Fibroblast of villous mesenchyme (primary cell): ENCODE data around the gene MGRN1. TPM values are rescaled to one million over a fixed set of nuclear protein-coding genes. Genes with fewer than 3 reads are reported as not detected.

Source experiments
- DNase-seq: peaks from one replicate; pipeline ENCODE4 v3.0.0-alpha.2; 2010; ENCODE audit warnings: low read depth
- H3K4me3 ChIP-seq: 2 replicates; pipeline ENCODE4 v1.5.1; 2011; ENCODE audit warnings: low read depth, mild to moderate bottlenecking, low read length
- total RNA-seq: library from RNA; depleted of rRNA; stranded (reverse); fragments of >200 nt; gene quantifications from 2 replicates; pipeline ENCODE4 v1.2.3, GENCODE V29; 2012
- TF ChIP-seq, protein P1 (sequence below): IDR thresholded peaks from 2 replicates; pipeline ENCODE4 v1.5.1; 2012; ENCODE audit warnings: low read depth, mild to moderate bottlenecking, low read length; ENCODE audit not compliant: insufficient read depth

MGRN1 gene
- total RNA-seq, 1 donor, result 43.2 TPM

DNA sequence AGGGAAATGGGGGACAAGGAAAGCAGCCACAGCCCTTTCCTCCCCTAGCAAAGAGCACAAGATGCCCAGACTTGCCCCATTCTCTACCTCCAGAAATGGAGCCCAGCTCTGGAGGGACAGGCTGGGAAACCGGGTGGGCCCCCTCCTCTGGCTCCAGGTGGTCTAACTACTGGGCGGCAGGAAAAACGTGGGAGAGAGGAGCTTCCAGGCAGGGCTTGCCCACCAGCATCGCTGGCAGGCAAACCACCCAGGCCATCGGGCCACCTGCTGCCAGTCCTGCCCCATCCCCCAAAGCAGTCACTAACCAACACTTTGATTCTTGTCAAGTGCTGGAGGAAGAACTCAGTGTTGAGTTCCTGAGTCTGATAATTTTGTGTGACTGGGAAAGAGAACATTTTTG, 93.8 kb downstream of the MGRN1 start:
- no peak overlapping the region for H3K4me3 ChIP-seq
- TF ChIP-seq, protein P1, sequence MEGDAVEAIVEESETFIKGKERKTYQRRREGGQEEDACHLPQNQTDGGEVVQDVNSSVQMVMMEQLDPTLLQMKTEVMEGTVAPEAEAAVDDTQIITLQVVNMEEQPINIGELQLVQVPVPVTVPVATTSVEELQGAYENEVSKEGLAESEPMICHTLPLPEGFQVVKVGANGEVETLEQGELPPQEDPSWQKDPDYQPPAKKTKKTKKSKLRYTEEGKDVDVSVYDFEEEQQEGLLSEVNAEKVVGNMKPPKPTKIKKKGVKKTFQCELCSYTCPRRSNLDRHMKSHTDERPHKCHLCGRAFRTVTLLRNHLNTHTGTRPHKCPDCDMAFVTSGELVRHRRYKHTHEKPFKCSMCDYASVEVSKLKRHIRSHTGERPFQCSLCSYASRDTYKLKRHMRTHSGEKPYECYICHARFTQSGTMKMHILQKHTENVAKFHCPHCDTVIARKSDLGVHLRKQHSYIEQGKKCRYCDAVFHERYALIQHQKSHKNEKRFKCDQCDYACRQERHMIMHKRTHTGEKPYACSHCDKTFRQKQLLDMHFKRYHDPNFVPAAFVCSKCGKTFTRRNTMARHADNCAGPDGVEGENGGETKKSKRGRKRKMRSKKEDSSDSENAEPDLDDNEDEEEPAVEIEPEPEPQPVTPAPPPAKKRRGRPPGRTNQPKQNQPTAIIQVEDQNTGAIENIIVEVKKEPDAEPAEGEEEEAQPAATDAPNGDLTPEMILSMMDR, result no peak
- no peak for DNase-seq

DNA sequence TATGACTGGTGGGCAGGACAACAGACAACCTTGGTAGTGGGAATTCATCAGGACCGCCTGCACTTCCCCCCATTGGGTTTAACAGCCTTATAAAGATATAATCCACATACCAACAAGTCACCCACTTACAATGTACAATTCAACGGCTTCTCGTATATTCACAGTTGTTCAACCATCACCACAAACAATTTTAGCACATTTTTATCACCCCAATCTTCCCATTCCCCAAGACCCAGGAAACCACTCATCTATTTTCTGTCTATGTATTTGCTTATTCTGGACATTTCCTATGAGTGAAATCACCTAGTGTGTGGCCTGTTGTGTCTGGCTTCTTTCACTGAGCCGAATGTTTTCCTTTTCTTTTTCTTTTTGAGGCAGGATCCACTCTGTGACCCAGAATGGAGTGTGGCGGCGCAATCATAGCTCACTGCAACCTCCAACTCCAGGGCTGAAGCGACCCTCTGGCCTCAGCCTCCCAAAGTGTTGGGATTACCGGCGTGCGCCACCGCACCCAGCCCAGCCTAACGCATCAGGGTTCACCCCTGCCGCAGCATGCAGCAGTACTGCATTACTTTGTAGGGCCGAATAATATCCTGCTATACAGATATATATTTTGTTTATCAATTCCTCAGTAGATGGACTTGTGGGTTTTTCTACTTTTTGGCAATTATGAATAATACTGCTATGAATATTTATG, 98.6 kb downstream of the MGRN1 start:
- H3K4me3 ChIP-seq, result no peak overlapping the region
- no peak for DNase-seq
- TF ChIP-seq, protein P1, result no peak

DNA sequence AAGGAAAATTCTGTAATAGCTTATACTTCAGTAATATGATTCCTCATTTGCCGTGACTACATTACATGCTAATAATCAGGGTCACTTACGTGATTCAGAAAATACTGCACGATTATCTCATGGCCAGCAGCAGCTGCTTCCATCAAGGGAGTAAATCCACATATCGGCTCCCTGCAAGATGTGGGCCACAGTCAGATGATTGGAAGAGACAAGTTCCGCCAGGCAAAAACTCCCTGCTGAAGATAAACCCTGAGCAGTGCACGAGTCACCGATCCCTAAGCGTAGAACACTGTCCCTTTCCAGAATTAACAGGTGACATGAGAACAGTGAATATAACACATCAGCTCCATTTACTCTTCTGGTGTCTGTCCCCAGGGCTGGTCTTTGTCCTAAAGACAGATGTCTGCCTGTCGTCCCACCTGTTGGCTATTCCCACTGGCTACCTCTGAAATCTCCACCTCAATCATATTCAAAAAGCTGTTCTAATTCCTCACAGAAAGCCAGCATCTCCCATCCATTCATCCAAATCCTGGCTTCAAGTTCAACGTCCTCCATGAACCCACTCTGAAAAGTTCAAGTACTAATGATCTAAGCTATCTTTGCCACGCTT, 100.1 kb downstream of the MGRN1 start:
- TF ChIP-seq, protein P1, result no peak
- no peak overlapping the region for H3K4me3 ChIP-seq
- DNase-seq, result no peak

GRCh38 chr16:4726616-4727015, 102.0 kb downstream of the MGRN1 start:
- no peak overlapping the region for H3K4me3 ChIP-seq
- DNase-seq, result no peak
- TF ChIP-seq, protein P1, result no peak

- H3K4me3 ChIP-seq, result no peak overlapping the region
- TF ChIP-seq, protein P1, result no peak
- DNase-seq, result no peak
Measured at GRCh38 chr16:4728676-4729075, 104.0 kb downstream of the MGRN1 start.

- DNase-seq, result no peak
- TF ChIP-seq, protein P1, result no peak
- H3K4me3 ChIP-seq, result no peak overlapping the region
Measured at GRCh38 chr16:4729876-4730275, 105.2 kb downstream of the MGRN1 start.
